Stimulated activated CD4-positive, alpha-beta T cell treated with anti-CD3 and anti-CD28 coated beads, Interleukin-15, amount 100 ng/mL, for 48 hours (primary cell): Measurements from ENCODE around the gene EFCAB5.
A peak's percentile ranks its signal among the peaks of the same experiment; 100 is the strongest.
"Not testable (repeated sequence)": the region's sequence is repeated elsewhere in the genome, so short reads cannot be mapped to it uniquely, and the experiment has no call there.

Source experiments
- DNase-seq, 2 donors: peaks; one replicate each; pipeline ENCODE4 v3.0.0-alpha.2; 2020; ENCODE audit warnings: low read depth in 2 of 2

The EFCAB5 gene

GRCh38 chr17:29941334-29941733, at the start of gene EFCAB5:
Gene EFCAB5, plus strand, starts transcription at chr17:29941634. Its CDS starts 163 bp downstream, at chr17:29941797.
- no peak for DNase-seq

DNA sequence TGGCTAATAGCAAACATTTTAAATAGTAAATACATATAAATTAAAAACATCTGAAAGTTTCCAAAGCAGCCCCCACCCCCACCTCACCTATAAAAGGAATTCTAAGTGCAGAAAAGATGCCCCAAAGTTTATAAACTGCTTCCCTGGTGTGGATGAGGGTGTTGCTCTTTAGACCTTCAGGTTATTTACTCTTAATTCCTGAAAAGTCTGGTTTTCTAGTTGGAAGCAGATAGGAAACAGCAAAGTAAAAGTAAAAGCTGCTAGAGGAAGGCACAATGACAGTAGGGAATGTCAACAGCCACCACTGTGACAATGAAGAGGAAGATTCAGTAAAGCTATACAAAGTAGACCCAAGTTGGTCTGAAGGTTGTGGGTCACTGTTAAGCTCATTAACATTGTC, 49.2 kb upstream of the EFCAB5 start:
- no peak for DNase-seq

DNA sequence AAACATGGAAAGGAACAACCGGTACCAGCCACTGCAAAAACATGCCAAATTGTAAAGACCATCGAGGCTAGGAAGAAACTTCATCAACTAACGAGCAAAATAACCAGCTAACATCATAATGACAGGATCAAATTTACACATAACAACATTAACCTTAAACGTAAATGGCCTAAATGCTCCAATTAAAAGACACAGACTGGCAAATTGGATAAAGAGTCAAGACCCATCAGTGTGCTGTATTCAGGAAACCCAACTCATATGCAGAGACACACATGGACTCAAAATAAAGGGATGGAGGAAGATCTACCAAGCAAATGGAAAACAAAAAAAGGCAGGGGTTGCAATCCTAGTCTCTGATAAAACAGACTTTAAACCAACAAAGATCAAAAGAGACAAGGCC, 44.3 kb upstream of the EFCAB5 start:
- DNase-seq = not testable (repeated sequence)

DNA sequence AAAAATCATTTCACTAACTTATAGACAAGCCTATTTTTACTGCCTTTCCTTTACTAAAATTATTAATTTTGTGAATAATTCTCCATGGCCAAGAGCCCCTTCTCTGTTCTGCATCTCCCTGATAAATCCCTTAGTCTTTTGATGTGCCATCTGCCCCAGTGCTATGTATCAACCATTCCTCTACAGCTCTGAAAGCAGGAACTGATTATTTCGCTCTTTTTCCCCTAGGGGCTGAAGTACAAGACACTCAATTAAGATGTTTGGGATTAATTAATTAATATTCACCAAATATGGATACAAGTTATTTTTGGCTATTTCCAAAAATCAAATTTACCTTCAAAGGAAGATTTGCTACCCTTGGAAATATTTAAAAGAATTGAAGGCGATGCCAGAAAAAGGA, 38.0 kb upstream of the EFCAB5 start:
- no peak for DNase-seq

- no peak for DNase-seq
These were observed 36.2 kb upstream of the EFCAB5 start for GRCh38 chr17:29905086-29905878.

GRCh38 chr17:29905879-29906167, 35.6 kb upstream of the EFCAB5 start:
- DNase-seq = no peak

GRCh38 chr17:29906969-29907368, 34.5 kb upstream of the EFCAB5 start:
- DNase-seq = no peak

GRCh38 chr17:29909236-29910003, 32.0 kb upstream of the EFCAB5 start:
- no peak for DNase-seq

DNA sequence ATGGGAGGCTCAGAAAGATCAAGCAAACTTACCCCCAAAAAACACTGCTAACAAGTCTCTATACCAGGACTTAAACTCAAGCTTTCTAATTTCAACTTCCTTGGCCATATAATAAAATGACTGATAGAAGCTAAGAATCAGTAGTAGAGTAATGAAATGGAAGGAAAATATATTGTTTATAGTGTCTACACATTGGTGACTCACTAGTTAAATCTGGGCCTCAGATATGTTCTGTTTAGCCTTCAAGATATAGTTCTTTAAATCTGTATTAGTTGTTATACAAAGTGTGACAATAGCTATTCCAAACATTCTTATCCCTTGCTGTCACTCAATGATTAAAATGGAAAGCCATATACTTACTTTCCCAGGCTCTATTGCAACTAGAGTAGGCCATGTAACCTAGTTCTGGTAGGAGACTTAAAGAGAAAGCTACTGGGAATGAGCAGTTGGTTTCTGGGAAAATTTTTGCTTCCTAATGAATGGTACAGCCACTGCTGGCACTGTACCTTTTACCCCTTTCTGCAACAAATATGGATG, 29.7 kb upstream of the EFCAB5 start:
- no peak for DNase-seq

GRCh38 chr17:29914819-29915537, 26.5 kb upstream of the EFCAB5 start:
- DNase-seq = no peak

DNA sequence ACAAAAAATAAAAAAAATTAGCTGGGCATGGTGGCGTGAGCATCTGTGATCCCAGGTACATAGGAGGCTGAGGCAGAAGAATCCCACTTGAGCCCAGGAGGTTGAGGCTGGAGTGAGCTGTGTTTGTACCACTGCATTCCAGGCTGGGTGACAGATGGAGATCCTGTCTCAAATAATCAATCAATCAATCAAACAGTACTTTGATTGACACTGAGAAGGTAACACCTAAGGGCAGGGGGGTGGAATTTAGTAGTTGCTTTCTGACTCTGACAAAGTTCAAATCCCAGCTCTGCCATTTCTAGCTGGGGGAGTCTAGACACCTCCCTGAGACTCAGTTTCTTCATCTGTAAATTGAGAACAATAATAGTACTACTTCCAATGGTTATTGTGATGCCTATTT, 23.4 kb upstream of the EFCAB5 start:
- DNase-seq = no peak

- DNase-seq = no peak
These were observed 22.2 kb upstream of the EFCAB5 start for GRCh38 chr17:29918922-29919856.

DNA sequence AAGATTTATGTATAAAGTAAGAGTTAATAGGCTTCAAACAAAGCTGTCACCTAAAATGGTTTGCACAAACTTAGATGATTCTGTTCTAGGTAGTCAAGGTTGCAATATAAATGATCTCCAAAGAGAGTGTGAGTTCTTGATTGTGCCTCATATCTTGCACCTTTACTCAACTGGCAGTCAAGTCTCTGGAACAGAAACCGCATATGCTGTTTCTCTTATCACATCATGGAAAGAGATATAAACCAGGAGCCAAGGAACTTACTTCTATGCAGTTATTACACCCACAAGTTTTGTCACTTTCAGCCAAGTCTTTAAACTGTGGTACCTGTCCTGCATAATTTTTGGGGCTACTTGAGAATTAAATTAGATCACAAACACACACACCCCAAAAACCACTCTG, 16.6 kb upstream of the EFCAB5 start:
- DNase-seq = no peak

DNA sequence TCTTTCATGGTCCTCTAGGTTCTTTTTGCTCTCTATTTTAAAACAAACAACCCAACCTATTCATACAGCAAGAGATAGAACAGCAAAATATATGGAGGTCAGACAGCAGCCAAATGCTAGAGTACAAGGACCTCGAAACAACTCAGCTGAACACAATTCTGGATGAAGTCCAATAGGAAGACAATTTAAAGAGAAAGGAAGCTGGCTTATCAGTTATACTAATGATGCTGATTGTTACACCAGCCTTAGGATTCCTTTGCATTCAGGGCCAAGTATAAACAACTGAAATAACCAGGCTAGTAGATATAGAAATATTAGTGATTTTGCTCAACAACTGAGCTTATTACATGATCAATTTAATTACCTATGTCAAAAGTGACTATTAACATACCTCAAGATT, 13.9 kb upstream of the EFCAB5 start:
- no peak for DNase-seq

DNA sequence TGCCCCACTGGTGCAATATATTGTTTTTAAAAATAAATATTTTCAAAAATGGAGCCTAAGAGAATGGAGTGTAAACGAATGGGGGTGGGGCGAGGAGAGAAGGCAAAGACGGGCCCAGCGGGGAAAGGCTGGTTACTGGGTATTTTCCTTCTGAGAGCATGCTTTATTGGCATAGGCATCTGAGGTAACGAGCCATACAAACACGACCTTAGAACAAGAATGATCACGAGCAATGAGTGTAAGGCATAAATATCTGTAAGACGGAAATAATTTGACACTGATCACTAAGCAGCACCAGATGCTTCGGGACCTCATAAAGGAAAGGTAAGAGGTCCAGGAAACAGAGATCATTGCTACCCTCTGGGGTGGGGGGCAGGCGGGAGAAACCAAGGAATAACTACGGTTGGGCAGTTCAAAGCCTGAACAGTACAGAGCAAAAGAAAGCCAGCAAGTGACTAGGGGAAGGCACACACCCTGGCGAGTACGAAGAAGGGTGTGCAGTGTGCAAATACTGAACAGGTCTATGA, 12.4 kb upstream of the EFCAB5 start:
- DNase-seq = peak in 1 of 2 donors; percentile 7

GRCh38 chr17:29929533-29930408, 11.7 kb upstream of the EFCAB5 start, which contains the start of gene SSH2:
Gene SSH2, minus strand, starts transcription at chr17:29930228. Its CDS starts 228 bp downstream, at chr17:29930000.
- DNase-seq = peak; percentile 79 to 85

DNA sequence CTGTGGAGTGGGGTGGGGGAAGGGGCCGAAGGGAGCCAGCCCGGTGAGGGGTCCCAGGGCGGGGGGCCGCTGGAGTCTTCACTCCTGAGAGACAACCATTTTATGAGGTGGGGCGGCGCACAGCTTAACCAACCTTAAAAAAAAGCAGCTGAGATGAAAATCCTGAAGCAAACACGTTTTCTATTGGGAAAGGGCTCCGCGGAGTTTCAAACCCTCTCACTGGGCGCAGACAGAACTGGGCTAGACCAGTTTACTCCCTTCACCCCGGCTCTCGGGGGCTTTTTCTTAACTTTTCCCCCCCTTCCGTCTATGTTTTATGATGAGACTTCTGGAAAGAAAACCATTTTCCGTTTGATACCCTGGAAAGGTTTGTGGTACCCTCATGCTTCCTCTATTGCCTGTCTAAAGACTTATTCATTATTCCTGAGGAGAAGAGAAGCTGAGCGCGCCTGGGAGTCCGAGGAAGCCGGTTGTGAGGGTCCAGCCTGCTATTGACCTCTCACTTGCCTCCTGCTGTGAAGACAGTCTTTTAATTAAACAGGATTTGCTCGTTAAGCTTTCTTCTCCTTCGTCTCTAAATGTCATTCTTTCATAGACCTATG, 10.9 kb upstream of the EFCAB5 start:
- no peak for DNase-seq

DNA sequence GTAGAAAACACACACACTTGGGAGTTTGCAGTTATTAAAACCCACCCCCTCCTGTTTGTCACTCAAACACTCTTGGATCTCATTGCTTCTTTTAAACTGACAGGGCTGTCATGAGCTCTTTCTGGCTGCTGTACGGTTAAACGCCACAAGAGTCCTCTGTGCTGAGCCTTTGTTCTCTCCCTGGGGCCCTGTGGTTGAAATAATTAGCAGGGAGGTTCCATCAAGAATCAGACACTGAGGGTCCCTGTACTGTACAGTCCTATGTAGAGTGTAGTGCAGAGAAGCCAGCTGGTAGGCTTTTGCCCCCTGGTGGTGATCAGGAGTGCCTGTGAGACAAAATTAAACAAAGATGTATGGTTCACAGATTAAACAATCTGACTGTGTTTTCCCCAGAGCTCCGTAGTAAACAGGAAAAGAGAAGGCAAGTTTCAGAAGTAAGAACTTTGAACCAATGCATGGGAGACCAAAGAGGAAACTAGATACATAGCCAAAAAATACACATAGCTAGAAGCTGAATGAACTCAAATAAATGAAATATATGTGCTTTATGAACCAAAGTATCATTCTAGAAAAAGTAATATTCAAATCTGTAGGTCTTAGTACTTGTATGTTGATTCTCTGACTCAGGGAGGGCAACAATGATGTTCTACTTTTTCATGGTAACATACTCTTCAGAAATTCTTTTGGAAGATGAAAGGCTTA, 10.1 kb upstream of the EFCAB5 start:
- peak; percentile 41 to 45 for DNase-seq

DNA sequence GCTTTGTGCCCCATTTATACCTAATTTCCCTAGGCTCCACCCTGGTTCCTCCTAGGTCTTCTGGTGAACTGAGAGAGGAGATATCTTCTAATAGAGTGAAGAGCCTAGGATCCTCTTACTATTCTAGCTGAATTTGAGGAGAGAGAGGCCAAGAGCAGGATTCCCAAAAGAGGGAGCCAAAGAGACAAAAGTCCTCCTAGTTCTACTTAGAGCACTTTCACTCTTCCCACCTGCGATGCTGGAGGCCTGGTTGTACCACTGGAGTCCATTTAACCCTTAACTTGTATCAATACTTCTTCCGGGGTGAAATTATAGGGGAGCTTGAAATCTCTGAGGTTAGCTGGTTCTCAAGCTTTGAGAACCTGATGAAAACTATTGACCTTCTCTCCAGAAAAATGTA, 8.1 kb upstream of the EFCAB5 start:
- DNase-seq = no peak
